HG03196 (cell line): ENCODE data around the gene KRTAP4-12.
"Not testable (repeated sequence)": the region's sequence is repeated elsewhere in the genome, so short reads cannot be mapped to it uniquely, and the experiment has no call there.

Source experiments
- ATAC-seq: cut with Tn5 transposase; IDR thresholded peaks from one replicate; pipeline ENCODE4 v1.9.1; 2021; ENCODE audit not compliant: unreplicated experiment

The KRTAP4-12 gene

GRCh38 chr17:41123991-41124371, at the start of gene KRTAP4-12:
KRTAP4-12 (minus strand) TSS chr17:41124182; CDS start chr17:41124122, 60 bp downstream.
- not testable (repeated sequence) for ATAC-seq

- no peak for ATAC-seq
Measured at GRCh38 chr17:41171886-41172285, 47.9 kb upstream of the KRTAP4-12 start.

- no peak for ATAC-seq
Measured at GRCh38 chr17:41168121-41168520, 44.1 kb upstream of the KRTAP4-12 start, which contains the start of gene KRTAP4-3. KRTAP4-3 (minus strand) TSS chr17:41168221; CDS start chr17:41168172, 49 bp downstream.

GRCh38 chr17:41167561-41167960, 43.6 kb upstream of the KRTAP4-12 start:
- no peak for ATAC-seq

- no peak for ATAC-seq
Measured at GRCh38 chr17:41163828-41164227, 39.8 kb upstream of the KRTAP4-12 start.

- ATAC-seq: no peak
Measured at GRCh38 chr17:41160648-41161047, 36.7 kb upstream of the KRTAP4-12 start, which contains the start of gene KRTAP4-4. KRTAP4-4 (minus strand) TSS chr17:41160748; CDS start chr17:41160691, 57 bp downstream.

GRCh38 chr17:41160190-41160589, 36.2 kb upstream of the KRTAP4-12 start:
- ATAC-seq: not testable (repeated sequence)

- ATAC-seq: no peak
Measured at GRCh38 chr17:41153856-41154255, 29.9 kb upstream of the KRTAP4-12 start.

- ATAC-seq: no peak
Measured at GRCh38 chr17:41151525-41151924, 27.5 kb upstream of the KRTAP4-12 start.

- no peak for ATAC-seq
Measured at GRCh38 chr17:41150026-41150425, 26.0 kb upstream of the KRTAP4-12 start.

GRCh38 chr17:41149652-41149985, 25.6 kb upstream of the KRTAP4-12 start, which contains the start of gene KRTAP4-5:
KRTAP4-5 (minus strand) TSS chr17:41149825; CDS start chr17:41149767, 58 bp downstream.
- ATAC-seq: no peak

GRCh38 chr17:41148971-41149651, 25.1 kb upstream of the KRTAP4-12 start:
- ATAC-seq: not testable (repeated sequence)

GRCh38 chr17:41147531-41148204, 23.7 kb upstream of the KRTAP4-12 start:
- ATAC-seq: no peak

- ATAC-seq: no peak
Measured at GRCh38 chr17:41145261-41145660, 21.3 kb upstream of the KRTAP4-12 start.

- ATAC-seq: no peak
Measured at GRCh38 chr17:41144846-41145245, 20.9 kb upstream of the KRTAP4-12 start.

GRCh38 chr17:41141361-41141760, 17.4 kb upstream of the KRTAP4-12 start:
- ATAC-seq: no peak

- ATAC-seq: no peak
Measured at GRCh38 chr17:41140360-41141131, 16.6 kb upstream of the KRTAP4-12 start, which contains the start of gene KRTAP4-6. KRTAP4-6 (minus strand) TSS chr17:41140544; CDS start chr17:41140487, 57 bp downstream.

GRCh38 chr17:41139865-41140264, 15.9 kb upstream of the KRTAP4-12 start:
- not testable (repeated sequence) for ATAC-seq

- no peak for ATAC-seq
Measured at GRCh38 chr17:41133880-41134735, 10.1 kb upstream of the KRTAP4-12 start.

GRCh38 chr17:41131979-41132378, 8.0 kb upstream of the KRTAP4-12 start:
- no peak for ATAC-seq
